Measurements from ENCODE around the gene CDH3.
"Not testable (repeated sequence)": the region's sequence is repeated elsewhere in the genome, so short reads cannot be mapped to it uniquely, and the experiment has no call there.

The CDH3 gene

GRCh38 chr16:68707340-68708152 lies 62.4 kb downstream of the CDH3 start:
- DNase-seq = peak in 1 of 2 experiments; percentile 8

DNA sequence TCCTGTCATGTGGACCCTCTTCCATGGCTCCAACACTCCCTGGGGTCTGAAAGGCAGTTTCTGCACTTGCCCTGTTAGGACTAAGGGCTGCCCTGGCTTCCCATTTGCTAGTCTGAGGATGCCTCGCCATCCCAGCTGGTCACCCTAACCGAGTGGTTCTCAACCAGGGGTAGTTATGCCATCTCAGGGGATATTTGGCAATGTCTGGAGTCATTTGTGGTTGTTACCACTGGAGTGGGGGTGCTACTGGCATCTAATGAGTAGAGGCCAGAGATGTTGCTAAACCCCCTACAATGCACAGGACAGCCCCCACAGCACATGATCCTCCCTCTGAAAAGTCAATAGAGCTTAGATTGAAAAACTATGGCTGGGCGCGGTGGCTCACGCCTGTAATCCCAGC lies 65.1 kb downstream of the CDH3 start:
- DNase-seq = no peak

- DNase-seq = no peak
Measured at GRCh38 chr16:68711421-68712139, 66.5 kb downstream of the CDH3 start.

DNA sequence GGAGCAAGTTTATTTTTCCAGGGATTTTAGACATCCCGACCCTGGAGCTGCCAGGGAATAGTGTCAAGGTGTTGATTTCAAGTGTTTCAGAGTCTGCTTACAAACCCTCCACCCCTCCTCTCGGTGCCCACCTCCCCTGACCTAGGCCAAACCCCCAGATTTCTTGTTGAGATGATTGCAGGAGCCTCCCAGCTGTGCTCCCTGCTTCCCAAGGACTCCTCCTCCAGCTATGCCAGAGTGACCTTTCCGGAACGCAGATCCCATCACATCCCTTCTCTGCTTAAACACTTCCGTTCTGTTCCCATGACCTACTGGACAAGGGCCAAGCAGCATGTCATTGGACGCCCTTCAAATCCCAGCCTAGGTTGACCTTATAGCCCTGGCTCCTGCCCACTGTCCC lies 68.3 kb downstream of the CDH3 start:
- no peak for DNase-seq

- DNase-seq = no peak
Measured at GRCh38 chr16:68715471-68715870, 70.4 kb downstream of the CDH3 start.

DNA sequence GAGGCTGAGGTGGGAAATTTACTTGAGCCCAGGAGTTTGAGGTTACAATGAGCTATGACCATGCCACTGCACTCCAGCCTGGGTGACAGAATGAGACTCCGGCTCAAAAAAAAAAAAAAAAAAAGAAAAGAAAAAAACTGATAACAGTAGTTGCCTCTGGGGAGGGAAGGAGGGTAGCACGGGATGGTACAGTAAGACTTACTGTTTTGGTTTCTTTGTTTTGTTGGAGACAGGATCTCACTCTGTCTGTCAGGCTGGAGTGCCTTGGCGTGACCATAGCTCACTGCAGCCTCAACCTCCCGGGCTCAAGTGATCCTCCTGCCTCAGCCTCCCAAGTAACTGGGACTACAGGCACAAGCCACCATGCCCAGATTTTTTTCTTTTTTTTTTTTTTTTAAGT lies 71.4 kb downstream of the CDH3 start:
- DNase-seq = not testable (repeated sequence)

DNA sequence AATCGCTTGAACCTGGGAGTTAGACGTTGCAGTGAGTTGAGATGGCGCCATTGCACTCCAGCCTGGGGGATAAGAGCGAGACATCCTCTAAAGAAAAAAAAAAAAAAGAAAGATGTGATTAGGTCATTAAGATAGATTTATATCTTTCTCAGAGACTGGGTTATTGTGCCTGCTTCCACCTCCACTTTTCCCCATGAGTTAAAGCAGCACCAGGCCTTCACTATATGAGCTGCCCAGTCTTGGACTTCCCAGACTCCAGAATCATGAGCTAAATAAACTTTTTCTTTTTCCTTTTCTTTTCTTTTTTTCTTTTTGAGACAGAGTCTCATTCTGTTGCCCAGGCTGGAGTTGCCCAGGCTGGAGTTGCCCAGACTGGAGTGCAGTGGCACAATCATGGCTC lies 72.6 kb downstream of the CDH3 start:
- no peak for DNase-seq

GRCh38 chr16:68718590-68718989 lies 73.5 kb downstream of the CDH3 start:
- DNase-seq = no peak

GRCh38 chr16:68719993-68720489 lies 74.9 kb downstream of the CDH3 start:
- no peak for DNase-seq

DNA sequence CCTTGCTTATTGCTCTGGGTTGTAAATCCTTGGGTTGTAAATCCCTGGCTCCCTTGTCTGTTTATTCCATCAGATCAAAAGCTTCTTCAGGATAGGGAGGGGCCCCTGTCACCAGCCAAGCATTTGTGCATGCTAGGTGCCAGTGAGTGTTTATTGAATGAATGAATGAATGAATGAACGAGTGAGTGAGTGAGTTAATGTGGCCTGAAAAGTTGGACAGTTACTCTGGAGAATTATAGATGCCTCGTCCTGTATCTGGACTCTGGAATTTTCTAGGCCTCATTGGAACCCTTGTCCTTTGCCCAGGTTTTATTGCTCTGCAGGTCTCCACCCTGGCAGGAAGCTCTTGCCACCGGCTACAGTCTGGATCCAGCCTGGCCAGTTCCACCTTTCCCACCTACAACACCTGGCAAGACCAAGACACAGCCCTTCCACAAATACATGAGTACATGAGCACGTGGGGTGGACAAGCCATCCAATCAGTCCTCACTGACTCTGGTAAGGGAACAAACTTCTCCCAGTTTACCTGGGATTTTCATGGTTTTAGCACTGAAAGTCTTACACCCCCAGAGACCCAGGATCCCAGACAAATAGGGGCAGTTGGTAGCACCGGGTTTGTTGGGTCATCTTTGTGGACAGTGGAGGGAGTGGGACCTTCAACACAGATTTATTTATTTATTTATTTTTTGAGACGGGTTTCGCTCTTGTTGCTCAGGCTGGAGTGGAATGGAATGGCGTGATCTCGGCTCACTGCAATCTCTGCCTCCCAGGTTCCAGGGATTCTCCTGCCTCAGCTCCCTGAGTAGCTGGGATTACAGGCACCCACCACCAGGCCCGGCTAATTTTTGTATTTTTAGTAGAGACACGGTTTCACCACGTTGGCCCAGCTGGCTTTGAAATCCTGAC lies 77.3 kb downstream of the CDH3 start:
- no peak for DNase-seq

DNA sequence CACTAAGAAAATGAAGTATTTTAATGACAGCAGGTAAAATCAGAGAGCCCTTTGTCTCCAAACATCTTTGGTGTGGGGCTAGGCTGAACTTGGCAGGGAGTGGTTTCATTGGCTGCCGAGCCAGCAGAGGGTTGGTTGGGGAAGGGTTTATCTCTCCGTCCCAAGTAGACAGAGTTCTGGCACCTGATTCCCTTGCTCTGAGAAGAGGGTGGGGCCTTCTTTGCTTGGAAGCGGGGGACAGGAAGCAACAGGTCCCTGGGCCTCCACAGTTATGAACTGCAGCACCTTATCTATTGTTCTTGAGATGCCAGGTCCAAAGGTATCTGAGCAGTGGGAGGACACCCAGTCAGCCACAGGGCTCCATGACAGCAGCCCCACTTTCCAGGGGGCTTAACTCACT lies 79.7 kb downstream of the CDH3 start:
- DNase-seq = no peak

GRCh38 chr16:68728523-68728922 lies 83.4 kb downstream of the CDH3 start:
- DNase-seq = no peak

- DNase-seq = no peak
Measured at GRCh38 chr16:68731637-68732036, 86.5 kb downstream of the CDH3 start.

DNA sequence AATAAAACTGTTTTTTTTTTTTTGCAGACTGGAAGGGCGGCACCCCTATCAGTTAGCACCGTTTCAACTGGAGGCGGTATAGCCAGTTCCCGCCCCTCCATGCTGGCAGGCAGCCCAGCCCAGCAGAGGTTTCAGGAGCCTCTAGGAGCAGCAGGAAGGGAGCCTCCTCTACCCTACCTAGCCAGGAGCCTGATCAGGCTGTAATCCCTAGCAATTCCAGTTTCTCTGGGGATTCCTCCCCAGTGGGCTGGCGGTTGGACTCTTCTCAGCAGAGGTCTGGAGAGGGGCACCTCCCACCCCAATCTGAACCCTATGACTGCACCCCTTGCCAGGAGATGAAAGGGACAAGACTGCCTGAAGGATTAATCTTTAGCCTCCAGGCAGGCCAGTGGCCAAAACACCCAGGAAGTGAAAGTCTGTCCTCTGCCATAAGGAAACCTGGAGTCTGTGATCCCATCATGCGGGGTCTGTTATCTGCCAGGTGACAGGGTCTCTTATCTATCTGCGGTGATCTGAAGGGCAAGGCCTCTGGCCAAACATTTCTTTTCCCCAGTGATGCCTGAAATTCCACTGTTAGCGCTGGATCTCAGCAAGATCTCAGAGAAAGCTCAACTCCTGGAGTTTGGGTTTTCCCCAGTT lies 87.1 kb downstream of the CDH3 start:
- DNase-seq = peak in 1 of 2 experiments; percentile 50

- DNase-seq = no peak
Measured at GRCh38 chr16:68732741-68733399, 87.8 kb downstream of the CDH3 start.

DNA sequence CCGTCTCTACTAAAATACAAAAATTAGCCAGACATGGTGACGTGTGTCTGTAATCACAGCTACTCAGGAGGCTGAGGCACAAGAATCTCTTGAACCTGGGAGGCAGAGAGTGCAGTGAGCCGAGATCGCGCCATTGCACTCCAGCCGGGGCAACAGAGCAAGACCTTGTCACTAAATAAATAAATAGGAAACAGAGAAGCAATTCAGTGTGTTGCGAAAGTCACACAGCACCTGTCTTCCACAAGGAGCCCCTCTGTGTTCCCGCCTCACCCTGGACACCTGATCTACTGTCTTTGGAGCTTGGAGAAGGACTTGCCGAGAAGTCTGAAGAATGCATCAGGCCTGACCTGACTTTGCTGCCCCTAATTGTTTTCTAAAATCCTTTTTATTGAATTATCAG lies 88.5 kb downstream of the CDH3 start:
- no peak for DNase-seq

GRCh38 chr16:68734782-68735181 lies 89.7 kb downstream of the CDH3 start:
- DNase-seq = no peak

GRCh38 chr16:68736561-68736960 lies 91.5 kb downstream of the CDH3 start:
- no peak for DNase-seq

DNA sequence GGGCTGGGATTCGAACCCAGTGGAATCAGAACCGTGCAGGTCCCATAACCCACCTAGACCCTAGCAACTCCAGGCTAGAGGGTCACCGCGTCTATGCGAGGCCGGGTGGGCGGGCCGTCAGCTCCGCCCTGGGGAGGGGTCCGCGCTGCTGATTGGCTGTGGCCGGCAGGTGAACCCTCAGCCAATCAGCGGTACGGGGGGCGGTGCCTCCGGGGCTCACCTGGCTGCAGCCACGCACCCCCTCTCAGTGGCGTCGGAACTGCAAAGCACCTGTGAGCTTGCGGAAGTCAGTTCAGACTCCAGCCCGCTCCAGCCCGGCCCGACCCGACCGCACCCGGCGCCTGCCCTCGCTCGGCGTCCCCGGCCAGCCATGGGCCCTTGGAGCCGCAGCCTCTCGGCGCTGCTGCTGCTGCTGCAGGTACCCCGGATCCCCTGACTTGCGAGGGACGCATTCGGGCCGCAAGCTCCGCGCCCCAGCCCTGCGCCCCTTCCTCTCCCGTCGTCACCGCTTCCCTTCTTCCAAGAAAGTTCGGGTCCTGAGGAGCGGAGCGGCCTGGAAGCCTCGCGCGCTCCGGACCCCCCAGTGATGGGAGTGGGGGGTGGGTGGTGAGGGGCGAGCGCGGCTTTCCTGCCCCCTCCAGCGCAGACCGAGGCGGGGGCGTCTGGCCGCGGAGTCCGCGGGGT lies 92.1 kb downstream of the CDH3 start, which contains the start of gene CDH1:
Gene CDH1, plus strand, starts transcription at position 247 of the 684 bp plus-strand sequence. Its CDS starts 124 bp downstream, at position 371.
- peak; percentile 77 to 95 for DNase-seq

GRCh38 chr16:68737730-68738629 lies 92.9 kb downstream of the CDH3 start:
- DNase-seq = peak in 1 of 2 experiments; percentile 67

Measured in NCI-H526 (cell line).